Measurements from ENCODE around the gene RAB34.

RAB34 gene

GRCh38 chr17:28728364-28729200 is 10.9 kb upstream of the RAB34 start, which contains the start of gene NEK8:
Gene NEK8, plus strand, starts transcription at chr17:28728788. Its CDS starts 26 bp downstream, at chr17:28728814.
- peak; percentile 94 for DNase-seq (ENCODE audit: low read depth)
- TF ChIP-seq CTCF (conservative IDR thresholded peaks at IDR 0.05; ENCODE audit: low read depth, low read length) = no peak
- peak within 1 kb of the TSS; percentile 93 for H3K4me3 ChIP-seq (ENCODE audit: low read depth, low read length)

GRCh38 chr17:28726627-28727491 is 9.2 kb upstream of the RAB34 start:
- peak overlapping the region; percentile 69 for H3K4me3 ChIP-seq (ENCODE audit: low read depth, low read length)
- DNase-seq (ENCODE audit: low read depth) = peak; percentile 96
- peak; percentile 97 for TF ChIP-seq CTCF (conservative IDR thresholded peaks at IDR 0.05; ENCODE audit: low read depth, low read length)

GRCh38 chr17:28726226-28726626 is 8.6 kb upstream of the RAB34 start, which contains the start of gene TLCD1:
Gene TLCD1, minus strand, starts transcription at chr17:28726233. Its CDS starts 136 bp downstream, at chr17:28726097.
- peak; percentile 35 for DNase-seq (ENCODE audit: low read depth)
- TF ChIP-seq CTCF (conservative IDR thresholded peaks at IDR 0.05; ENCODE audit: low read depth, low read length) = no peak
- H3K4me3 ChIP-seq (ENCODE audit: low read depth, low read length) = peak within 1 kb of the TSS; percentile 69

GRCh38 chr17:28725660-28726225 is 8.1 kb upstream of the RAB34 start:
- peak; percentile 65 for DNase-seq (ENCODE audit: low read depth)
- TF ChIP-seq CTCF (conservative IDR thresholded peaks at IDR 0.05; ENCODE audit: low read depth, low read length) = no peak
- H3K4me3 ChIP-seq (ENCODE audit: low read depth, low read length) = peak overlapping the region; percentile 69

GRCh38 chr17:28725166-28725659 is 7.5 kb upstream of the RAB34 start:
- H3K4me3 ChIP-seq (ENCODE audit: low read depth, low read length) = peak overlapping the region; percentile 69

More at GRCh38 chr17:28725166-28725659, 7.5 kb upstream of the RAB34 start:
- TF ChIP-seq CTCF (conservative IDR thresholded peaks at IDR 0.05; ENCODE audit: low read depth, low read length) = peak; percentile 5
- DNase-seq (ENCODE audit: low read depth) = peak; percentile 58
